GM19463 (cell line): ENCODE data around the gene SLC38A3.
"Not testable (repeated sequence)": the region's sequence is repeated elsewhere in the genome, so short reads cannot be mapped to it uniquely, and the experiment has no call there.

ENCODE experiments used
- ATAC-seq: cut with Tn5 transposase; IDR thresholded peaks from one replicate; pipeline ENCODE4 v1.9.1; 2021; ENCODE audit warnings: mild to moderate bottlenecking, moderate library complexity; ENCODE audit not compliant: unreplicated experiment

The SLC38A3 gene

GRCh38 chr3:50210176-50210509 lies 5.1 kb downstream of the SLC38A3 start:
- ATAC-seq: no peak

DNA sequence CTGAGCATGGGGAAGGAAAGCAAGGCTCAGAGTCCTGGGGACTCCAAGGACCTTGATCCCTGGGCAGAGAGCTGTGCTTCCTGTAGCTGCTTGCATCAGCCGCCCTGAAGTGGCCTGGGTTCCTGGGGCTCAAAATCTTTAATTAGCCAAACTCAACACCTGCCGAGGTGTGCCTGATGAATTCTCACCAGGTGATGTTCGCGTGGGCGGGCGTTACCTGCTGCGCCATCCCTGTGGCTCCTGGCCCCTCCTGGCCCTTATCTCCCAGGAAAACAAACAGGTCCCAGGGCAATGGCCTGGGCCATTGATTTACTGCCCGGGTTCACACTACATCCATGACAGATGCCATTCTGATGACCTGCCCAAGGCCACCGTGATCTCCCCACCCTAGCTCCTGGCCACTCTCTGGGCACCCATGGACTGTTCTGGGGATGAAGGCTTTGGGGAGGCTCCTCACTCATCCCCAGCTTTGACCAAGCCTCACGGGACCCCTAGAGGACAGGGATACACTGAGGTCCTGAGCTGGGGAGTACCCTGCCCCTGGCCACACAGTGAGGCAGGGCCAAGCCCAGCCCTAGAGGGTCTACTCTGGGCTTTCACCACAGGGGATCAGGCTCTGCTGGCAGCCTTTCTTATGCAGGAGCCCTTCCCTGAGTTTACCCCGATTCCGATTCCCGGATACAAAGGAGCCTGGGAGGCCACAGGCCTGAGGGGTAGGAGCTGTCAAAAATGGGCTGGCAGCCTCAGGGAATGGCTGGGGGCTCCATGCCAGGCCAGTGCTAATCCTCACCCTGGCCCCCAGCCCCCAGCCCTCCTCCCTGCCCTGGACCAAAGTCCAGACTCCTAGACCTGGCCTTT lies 5.7 kb downstream of the SLC38A3 start:
- no peak for ATAC-seq

- not testable (repeated sequence) for ATAC-seq
Observed at GRCh38 chr3:50211368-50211717, 6.3 kb downstream of the SLC38A3 start.

DNA sequence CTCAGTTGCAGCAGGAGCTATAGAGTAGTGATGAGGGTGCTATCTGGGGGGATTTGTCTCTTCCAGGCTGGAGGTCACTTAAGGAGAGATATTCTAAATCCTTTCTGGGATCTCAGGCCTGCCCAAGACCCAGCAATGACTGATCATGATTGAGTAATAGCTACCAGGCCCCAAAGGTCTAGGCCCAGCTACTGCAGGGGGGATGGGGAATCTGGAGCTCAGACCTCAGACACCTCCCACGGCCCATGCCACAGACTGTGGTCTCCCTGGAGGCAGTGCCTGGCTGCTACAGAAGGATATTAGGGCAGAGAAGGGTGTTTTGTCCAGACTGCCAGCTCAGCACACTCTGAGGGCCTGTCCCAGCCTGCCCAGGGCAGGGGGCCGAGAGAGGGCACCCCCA lies 6.9 kb downstream of the SLC38A3 start:
- no peak for ATAC-seq

GRCh38 chr3:50212502-50212901 lies 7.4 kb downstream of the SLC38A3 start:
- ATAC-seq: no peak

DNA sequence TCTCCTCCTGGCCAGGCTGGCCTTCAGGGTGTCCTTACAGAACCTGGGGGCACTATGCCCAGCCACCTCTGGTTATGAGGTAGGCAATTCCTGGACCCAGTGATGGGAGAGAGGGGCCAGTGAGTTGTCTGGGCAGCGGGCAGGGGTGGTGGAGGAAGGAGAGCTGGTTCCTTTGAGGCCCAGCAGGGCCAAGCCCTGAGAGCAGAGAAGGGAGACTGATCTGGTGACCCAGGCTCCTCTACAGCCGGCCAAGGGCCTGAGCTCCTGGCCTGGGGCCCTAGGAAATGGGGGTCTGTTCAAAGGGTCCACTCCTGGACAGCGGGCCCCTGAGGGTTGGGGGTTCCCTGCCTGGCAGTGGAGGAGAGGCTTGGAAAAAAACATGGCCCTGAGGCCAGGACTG lies 7.9 kb downstream of the SLC38A3 start:
- no peak for ATAC-seq

DNA sequence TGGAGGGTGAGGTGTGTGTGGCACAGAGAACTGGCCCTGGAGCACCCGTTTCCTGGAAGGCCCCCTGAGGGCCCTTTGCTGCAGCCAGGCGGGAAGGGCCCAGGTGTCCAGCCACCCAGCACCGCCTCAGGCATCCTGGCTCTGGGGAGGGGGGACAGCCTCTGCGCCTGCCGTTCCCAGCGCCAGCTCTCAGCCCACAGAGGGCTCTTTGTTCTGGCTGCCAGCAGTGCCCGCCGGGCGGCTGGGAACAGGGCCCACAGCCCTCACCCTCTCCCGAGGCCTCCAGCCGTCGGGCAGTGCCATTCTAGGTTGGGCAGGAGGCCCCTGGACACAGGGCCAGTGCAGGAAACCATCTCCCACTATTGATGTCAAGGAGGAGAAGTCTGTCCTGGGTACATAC lies 8.3 kb downstream of the SLC38A3 start:
- ATAC-seq: no peak

DNA sequence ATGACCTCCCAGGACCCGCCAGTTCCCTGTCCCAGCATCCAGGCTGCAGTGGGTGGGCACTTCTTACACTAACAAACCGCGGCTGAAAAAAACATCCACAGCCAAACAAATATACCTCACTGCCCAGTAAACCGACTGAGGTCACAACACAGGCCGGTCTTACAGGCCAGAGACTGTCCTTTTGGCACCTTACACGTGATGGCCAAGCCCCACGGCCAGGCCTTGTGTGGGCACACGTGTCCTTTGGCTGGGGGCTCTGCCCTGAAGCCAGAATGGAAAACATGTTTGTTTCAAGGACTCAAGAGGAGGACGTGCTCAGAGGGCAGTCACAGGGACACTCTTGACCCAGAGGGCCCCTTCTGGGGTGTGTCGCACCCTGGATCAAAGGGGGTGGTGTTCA lies 9.8 kb downstream of the SLC38A3 start:
- ATAC-seq: no peak

GRCh38 chr3:50215529-50215928 lies 10.5 kb downstream of the SLC38A3 start:
- no peak for ATAC-seq

DNA sequence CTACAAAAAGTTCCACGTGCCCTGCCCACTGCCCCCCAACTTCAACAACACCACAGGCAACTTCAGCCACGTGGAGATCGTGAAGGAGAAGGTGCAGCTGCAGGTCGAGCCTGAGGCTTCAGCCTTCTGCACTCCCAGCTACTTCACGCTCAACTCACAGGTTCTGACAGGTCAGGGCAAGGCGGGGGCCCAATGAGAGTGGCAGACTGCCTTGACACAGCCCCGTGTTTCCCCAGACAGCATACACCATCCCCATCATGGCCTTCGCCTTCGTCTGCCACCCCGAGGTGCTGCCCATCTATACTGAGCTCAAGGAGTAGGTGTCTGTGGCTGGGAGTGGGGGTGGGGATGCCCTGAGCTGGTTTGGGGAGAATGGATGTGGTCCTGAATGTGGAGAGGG lies 12.6 kb downstream of the SLC38A3 start:
- ATAC-seq: no peak

GRCh38 chr3:50218448-50218847 lies 13.4 kb downstream of the SLC38A3 start:
- ATAC-seq: no peak

DNA sequence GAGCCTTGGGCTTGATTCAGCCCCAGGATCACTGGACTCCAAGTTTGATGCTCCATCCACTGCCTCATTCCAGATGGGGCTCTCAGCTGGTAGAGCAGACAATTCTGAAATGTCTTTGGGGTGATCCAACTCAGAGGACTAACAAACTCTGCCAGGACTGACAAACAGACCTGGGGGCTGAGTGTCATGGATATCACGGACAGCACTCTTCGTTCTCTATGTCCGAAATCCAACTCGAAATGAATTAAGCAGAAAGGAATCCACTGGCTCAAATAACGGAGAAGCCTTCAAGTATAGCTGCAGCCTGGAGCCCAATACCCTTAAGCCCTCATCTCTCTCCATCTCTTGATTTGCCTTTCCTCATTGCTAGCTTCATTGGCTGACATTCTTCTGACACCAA lies 14.2 kb downstream of the SLC38A3 start:
- ATAC-seq: no peak

DNA sequence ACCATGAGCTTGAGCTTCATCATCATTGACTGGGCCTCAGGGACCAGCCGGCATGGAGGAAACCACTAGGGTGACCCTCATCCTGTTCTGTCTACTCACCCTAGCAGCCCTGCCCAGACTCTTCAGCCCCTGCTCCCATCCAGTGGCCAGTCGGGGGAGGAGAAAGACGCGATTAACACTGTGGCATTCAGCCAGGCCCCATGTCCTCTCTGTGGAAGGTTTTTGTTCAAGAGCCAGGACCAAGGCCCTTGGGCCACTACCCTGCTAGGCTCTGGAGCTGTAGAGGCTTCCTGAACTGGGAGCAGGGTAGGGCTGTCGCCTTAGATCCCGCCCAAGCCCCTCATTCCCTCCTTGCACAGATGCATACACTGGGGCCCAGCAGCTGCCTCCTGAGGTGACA lies 15.0 kb downstream of the SLC38A3 start:
- ATAC-seq: no peak

DNA sequence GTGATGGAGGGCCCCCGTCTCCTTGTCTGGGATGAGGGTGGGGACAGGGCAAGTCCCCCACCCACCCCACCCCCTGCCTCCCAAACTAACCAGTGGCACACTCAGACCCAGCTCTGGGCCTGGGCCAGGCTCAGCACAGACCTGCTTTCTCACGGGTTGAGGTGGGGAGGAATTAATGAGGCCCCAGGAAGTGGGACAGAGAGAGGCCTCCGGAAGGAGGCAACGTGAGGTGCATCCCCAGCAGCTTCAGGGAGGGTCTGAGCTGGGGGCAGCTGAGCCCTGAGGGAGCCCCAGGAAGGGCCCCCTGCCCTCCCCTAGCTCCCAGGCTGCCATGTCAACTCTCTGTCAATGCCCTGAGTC lies 16.0 kb downstream of the SLC38A3 start:
- ATAC-seq: no peak

GRCh38 chr3:50221411-50222168 lies 16.5 kb downstream of the SLC38A3 start:
- no peak for ATAC-seq

GRCh38 chr3:50222169-50222528 lies 17.1 kb downstream of the SLC38A3 start:
- ATAC-seq: no peak

DNA sequence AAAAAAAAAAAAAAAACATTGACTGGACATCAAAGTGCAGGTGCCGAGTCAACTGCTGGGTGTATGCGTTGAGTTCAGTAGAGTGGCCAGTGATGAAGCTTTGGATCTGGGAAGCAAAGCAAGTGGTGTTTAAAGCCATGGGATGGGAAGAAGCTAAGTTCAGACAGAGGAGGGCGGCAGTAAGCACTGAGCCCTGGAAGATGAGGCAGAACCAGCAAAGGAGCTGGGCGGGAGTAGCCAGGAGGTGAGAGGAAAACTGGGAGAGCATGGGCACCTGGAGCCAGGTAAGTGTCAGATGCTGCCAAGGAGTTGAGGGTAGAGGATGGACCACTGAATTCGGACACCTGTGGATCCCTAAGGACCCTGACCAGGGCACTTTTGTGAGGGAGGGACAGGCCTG lies 19.6 kb downstream of the SLC38A3 start:
- ATAC-seq: no peak

DNA sequence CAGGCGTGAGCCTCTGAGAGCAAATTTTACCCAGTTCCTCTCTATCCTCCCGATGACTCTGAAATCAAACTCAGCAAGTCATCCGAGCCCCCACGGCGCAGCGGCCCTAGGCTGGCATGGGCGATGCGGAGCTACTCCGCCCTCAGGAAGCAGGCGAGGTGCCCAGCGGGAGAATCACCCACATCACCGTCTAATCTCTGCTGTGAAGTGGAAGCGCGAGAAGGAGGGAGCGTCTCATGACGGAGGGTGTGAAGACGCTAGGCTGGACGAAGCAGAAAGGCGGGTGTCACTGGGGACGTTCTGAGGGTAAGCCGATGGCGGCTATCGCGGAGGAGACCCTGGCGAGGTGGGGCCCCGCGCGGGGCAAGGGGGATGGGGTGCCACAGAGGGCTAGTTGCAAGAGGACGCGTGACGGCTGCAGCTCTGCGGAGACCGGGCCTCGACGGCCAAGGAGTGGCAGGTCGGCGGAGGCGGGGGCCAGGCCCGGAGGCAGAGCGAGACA lies 21.9 kb downstream of the SLC38A3 start:
- peak; percentile 1 for ATAC-seq

DNA sequence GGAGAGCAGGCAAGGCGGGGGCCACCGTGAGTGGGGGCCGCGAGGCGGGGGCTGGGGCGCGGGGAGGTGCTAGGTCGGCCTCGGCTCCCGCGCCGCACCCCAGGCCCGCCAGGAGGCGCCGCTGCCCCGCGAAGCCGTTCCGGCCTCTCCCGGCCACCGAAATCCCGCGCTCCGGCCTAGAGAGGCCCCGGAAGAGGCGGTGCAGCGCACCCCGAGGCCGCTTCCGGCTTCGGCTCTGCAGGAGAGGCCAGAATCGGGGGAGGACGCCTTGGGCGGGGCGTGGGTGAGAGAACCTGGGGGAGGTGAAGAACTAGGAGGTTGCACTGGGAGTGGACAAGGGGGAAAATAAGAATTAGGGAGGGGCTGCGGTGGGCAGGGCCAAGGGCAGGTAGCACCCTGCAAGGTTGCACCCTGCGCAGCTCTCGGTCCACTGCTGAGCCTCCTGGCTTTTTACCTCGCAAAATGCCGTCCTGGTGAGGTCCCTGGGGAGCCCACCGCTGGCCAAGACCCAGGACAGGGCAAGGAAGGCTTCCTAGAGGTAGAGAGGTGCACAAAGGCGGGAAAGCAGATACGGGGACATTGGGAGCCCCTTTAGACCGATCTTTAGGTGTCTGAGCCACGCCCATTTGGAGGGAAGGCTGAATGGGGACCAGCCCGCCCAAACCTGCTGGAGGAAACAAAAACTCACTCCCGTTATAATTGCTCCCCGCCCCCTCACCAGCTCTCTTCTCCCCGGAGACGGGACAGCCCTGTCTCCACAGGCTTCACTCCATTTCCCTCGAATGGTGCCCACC lies 22.5 kb downstream of the SLC38A3 start:
- ATAC-seq: peak; percentile 83

DNA sequence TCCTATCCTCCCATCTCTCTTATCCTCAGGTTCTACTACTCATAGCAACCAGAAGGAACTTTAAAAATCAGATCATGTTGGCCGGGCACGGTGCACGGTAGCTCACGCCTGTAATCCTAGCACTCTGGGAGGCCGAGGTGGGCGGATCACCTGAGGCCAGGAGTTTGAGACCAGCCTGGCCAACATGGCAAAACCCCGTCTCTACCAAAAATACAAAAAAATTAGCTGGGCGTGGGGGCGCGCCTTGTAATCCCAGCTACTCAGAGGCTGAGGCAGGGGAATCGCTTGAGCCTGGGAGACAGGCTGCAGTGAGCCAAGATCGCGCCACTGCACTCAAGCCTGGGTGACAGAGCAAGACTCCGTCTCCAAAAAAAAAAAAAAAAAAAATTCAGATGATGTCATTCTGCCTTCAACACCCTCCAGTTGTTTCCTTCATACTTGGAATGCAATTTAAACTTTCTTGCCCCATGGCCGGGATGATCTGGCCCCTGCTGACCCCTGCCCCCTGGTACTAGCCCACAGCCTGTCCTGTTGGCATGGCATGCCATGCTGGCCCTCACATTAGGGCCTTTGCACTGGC lies 23.2 kb downstream of the SLC38A3 start:
- not testable (repeated sequence) for ATAC-seq

- no peak for ATAC-seq
Observed at GRCh38 chr3:50229490-50229889, 24.4 kb downstream of the SLC38A3 start.
